HepG2 (cell line): Measurements from ENCODE around the gene PIR.

ENCODE experiments used
- FOXJ3 ChIP-seq: sonication (generic); formaldehyde crosslinking; IDR thresholded peaks from 2 replicates; pipeline ENCODE4 v1.4.0; 2020; ENCODE audit warnings: missing genetic modification reagents, mild to moderate bottlenecking, borderline replicate concordance
- KLF9 ChIP-seq: IDR thresholded peaks from 2 replicates; pipeline ENCODE4 v1.6.1; 2016; ENCODE audit warnings: low read depth
- NBN ChIP-seq: fragments of 450-650 bp; conservative IDR thresholded peaks from 2 replicates; pipeline ENCODE4 v1.6.1; 2017
- RAD51 ChIP-seq: fragments of 450-650 bp; IDR thresholded peaks from 2 replicates; pipeline ENCODE4 v1.6.1; 2016; ENCODE audit warnings: borderline replicate concordance
- TAF1 ChIP-seq: sonication (generic); formaldehyde crosslinking; IDR thresholded peaks from 2 replicates; pipeline ENCODE4 v1.4.0; 2020; ENCODE audit warnings: missing genetic modification reagents
- TARDBP ChIP-seq: sonication (generic); formaldehyde crosslinking; IDR thresholded peaks from 2 replicates; pipeline ENCODE4 v1.8.0; 2022; ENCODE audit warnings: mild to moderate bottlenecking, missing genetic modification reagents
- ZNF563 ChIP-seq: sonication (generic); formaldehyde crosslinking; IDR thresholded peaks from 2 replicates; pipeline ENCODE4 v1.8.0; 2022; ENCODE audit warnings: mild to moderate bottlenecking, moderate library complexity, missing genetic modification reagents
- ZNF629 ChIP-seq: sonication (generic); formaldehyde crosslinking; conservative IDR thresholded peaks from 2 replicates; pipeline ENCODE4 v1.5.0; 2020; ENCODE audit warnings: missing genetic modification reagents

DNA sequence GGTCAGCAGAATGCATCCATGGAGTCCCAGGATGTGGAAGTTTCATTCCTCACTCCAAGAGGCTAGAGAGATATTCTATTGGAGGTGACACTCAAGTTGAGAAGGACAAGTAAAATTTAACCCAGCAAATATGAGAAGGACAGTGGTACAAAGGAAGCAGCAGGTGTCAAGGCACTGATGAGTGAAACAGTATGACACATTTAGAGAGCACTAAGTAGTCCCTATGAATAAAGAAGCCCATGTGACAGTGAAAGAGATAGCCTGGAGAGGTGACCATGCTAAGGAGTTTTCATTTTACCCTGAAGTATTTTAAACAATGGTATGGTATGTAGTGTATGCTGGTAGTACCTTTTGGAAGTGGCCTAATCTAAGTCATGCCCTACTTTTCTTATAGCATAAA, 16.7 kb upstream of the PIR start:
- no peak for TF ChIP-seq RAD51
- no peak for TF ChIP-seq TAF1
- TF ChIP-seq NBN, result no peak
- TF ChIP-seq TARDBP (CRISPR knock-in tag), result no peak
- no peak for TF ChIP-seq ZNF629 (CRISPR knock-in tag)
- TF ChIP-seq ZNF563 (CRISPR knock-in tag), result no peak
- TF ChIP-seq FOXJ3 (CRISPR knock-in tag), result no peak
- no peak for TF ChIP-seq KLF9 (CRISPR knock-in tag)
